ENCODE measurements around the gene XRCC4. TPM values are rescaled to one million over a fixed set of nuclear protein-coding genes. Genes with fewer than 3 reads are reported as not detected.
"Not testable (repeated sequence)": the region's sequence is repeated elsewhere in the genome, so short reads cannot be mapped to it uniquely, and the experiment has no call there.

XRCC4 gene
- total and polyA plus RNA-seq, 7 experiments from 2014 or later, result 2.9 to 12.2 (median 6.0) TPM

DNA sequence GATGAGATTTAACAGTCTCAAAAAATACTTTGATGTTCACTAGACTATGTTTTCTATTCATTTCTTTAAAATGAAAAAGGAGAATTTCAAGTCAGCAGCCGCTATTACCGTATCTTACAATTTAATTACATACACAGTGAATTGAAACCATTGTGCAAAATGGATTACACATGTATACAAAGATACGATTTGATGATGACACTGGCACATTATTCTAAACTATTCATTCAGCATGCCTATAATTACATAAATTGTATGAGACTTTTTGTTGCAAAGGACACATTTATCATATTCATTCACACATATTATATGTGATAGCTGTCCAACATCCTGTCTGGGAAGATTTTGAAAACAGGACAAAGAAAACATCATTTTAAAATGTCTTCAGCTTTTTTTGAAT, 275.9 kb downstream of the XRCC4 start:
- Mint-ChIP-seq H3K36me3 (peaks cover 3 to 28% (median 25%) of the 10 kb centered on the region in 5 donors), H3K4me1 (no peaks in the 10 kb centered on the region)

DNA sequence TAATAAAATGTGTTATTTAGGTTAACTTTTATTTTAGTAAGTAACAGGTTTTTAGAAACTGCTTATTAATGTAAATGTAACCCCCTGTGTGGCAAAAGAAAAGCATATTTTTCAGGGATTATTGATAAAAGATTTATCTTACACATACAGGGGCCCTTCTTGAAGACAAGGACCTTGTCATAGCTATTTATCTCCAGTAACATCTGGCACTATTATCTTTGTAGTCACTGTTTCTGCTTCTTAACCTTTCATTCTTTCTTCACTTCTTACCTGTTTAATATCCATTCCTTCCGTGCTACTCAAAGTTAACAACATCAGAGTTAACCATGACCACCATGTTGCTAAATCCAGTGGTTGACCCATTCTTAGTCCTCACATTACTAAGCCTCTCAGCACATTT, 276.4 kb downstream of the XRCC4 start:
- H3K4me3 ChIP-seq (ENCODE audit: low read length), result no peak overlapping the region
- H3K27me3 ChIP-seq (ENCODE audit: control insufficient read depth in 2 of 2, insufficient read depth in 2 of 2, low read length in 2 of 2), result no peaks in the 10 kb centered on the region
- no peaks in the 10 kb centered on the region for H3K4me1 ChIP-seq (ENCODE audit: control insufficient read depth in 2 of 2, insufficient read depth in 2 of 2, low read length in 2 of 2)
- no peak for DNase-seq
- Mint-ChIP-seq H3K36me3 (peaks cover 3 to 25% (median 24%) of the 10 kb centered on the region in 5 donors), H3K27ac (no peak overlapping the region), H3K4me1 (no peaks in the 10 kb centered on the region), H3K27me3 (no peaks in the 10 kb centered on the region), H3K9me3 (peaks cover 4 to 24% (median 15%) of the 10 kb centered on the region in 11 donors), H3K4me3 (no peak overlapping the region)
- no peaks in the 10 kb centered on the region for H3K36me3 ChIP-seq (ENCODE audit: control insufficient read depth in 2 of 3, insufficient read depth in 3 of 3, low read length in 3 of 3)
- POLR2A ChIA-PET, result no interaction called here
- H3K9me3 ChIP-seq (ENCODE audit: control insufficient read depth in 2 of 3, low read length in 3 of 3), result no peaks in the 10 kb centered on the region
- no peak overlapping the region for H3K27ac ChIP-seq (ENCODE audit: low read depth, low read length)
- intact Hi-C loops (cut with micrococcal nuclease), result no loop called here
- CTCF ChIA-PET, result no interaction called here
- no peak for ATAC-seq

More for the DNA sequence above, 275.9 kb downstream of the XRCC4 start:
- intact Hi-C loops (cut with micrococcal nuclease), result no loop called here
- Mint-ChIP-seq H3K9me3 (peaks cover 4 to 29% (median 17%) of the 10 kb centered on the region in 11 donors), H3K4me3 (no peak overlapping the region), H3K27ac (no peak overlapping the region), H3K27me3 (no peaks in the 10 kb centered on the region)
- Histone ChIP-seq H3K4me3 (ENCODE audit: low read length) (no peak overlapping the region), H3K9me3 (ENCODE audit: control insufficient read depth in 2 of 3, low read length in 3 of 3) (peaks cover 0 to 3% (median 0%) of the 10 kb centered on the region in 3 experiments), H3K27ac (ENCODE audit: low read depth, low read length) (no peak overlapping the region), H3K27me3 (ENCODE audit: control insufficient read depth in 2 of 2, insufficient read depth in 2 of 2, low read length in 2 of 2) (no peaks in the 10 kb centered on the region), H3K4me1 (ENCODE audit: control insufficient read depth in 2 of 2, insufficient read depth in 2 of 2, low read length in 2 of 2) (no peaks in the 10 kb centered on the region), H3K36me3 (ENCODE audit: control insufficient read depth in 2 of 3, insufficient read depth in 3 of 3, low read length in 3 of 3) (no peaks in the 10 kb centered on the region)
- DNase-seq (no peak), ATAC-seq (no peak)
- ChIA-PET CTCF (no interaction called here), POLR2A (no interaction called here)

DNA sequence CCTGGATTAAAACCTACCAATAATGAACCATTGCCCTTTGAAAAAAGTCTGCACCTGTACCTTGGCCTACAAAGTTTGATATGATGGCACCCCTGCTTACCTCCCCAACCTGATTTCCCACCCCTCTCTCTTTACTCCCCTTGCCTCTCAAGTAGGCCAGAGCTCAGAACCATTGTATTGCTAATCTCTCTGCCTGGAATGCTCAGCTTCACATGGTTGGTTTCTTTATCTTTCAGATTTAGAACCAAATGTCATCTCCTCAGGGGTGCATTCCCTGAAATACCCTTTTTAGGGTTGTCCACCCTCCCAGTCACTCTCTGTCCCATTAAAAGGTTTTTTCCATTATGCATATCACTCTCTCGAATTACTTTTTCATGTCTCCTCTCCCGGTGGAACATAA, 277.6 kb downstream of the XRCC4 start:
- no peak overlapping the region for H3K4me3 Mint-ChIP-seq
- no peak overlapping the region for H3K27ac Mint-ChIP-seq
- CTCF ChIA-PET, result interaction anchor here (1.0 kb wide), 1 partner anchor 11 kb away, joined by 3 read pairs; no protein-coding TSS in a partner anchor
- intact Hi-C loops (cut with micrococcal nuclease), result no loop called here
- Histone ChIP-seq H3K9me3 (ENCODE audit: control insufficient read depth in 2 of 3, low read length in 3 of 3) (no peaks in the 10 kb centered on the region), H3K4me1 (ENCODE audit: control insufficient read depth in 2 of 2, insufficient read depth in 2 of 2, low read length in 2 of 2) (no peaks in the 10 kb centered on the region), H3K27ac (ENCODE audit: low read depth, low read length) (no peak overlapping the region), H3K36me3 (ENCODE audit: control insufficient read depth in 2 of 3, insufficient read depth in 3 of 3, low read length in 3 of 3) (no peaks in the 10 kb centered on the region), H3K27me3 (ENCODE audit: control insufficient read depth in 2 of 2, insufficient read depth in 2 of 2, low read length in 2 of 2) (no peaks in the 10 kb centered on the region), H3K4me3 (ENCODE audit: low read length) (no peak overlapping the region)
- H3K4me1 Mint-ChIP-seq, result no peaks in the 10 kb centered on the region
- DNase-seq, result no peak
- no peak for ATAC-seq
- H3K27me3 Mint-ChIP-seq, result no peaks in the 10 kb centered on the region
- peaks cover 2 to 12% (median 6%) of the 10 kb centered on the region in 11 donors for H3K9me3 Mint-ChIP-seq
- H3K36me3 Mint-ChIP-seq, result peaks cover 3 to 20% (median 13%) of the 10 kb centered on the region in 5 donors
- POLR2A ChIA-PET, result no interaction called here

DNA sequence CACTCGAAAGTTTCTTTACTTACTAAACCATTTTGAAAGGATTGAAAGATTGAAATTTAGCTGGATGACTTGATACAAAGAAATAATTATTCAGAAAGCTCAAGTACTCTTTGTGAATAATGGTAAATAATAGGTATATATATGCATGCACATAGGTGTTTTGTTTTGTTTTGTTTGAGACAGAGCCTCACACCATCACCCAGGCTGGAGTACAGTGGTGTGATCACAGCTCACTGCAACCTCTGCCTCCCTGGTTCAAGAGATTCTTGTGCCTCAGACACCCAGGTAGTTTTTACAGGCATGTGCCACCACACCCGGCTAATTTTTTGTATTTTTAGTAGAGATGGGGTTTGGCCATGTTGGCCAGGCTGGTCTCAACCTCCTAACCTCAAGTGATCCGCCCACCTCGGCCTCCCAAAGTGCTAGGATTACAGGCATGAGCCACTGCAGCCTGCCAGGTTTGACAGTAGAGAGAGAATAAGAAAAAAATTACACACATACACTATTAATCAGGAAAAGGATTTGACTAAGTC, 278.2 kb downstream of the XRCC4 start:
- H3K36me3 ChIP-seq (ENCODE audit: control insufficient read depth in 2 of 3, insufficient read depth in 3 of 3, low read length in 3 of 3); H3K27ac Mint-ChIP-seq; H3K4me1 ChIP-seq (ENCODE audit: control insufficient read depth in 2 of 2, insufficient read depth in 2 of 2, low read length in 2 of 2); H3K27ac ChIP-seq (ENCODE audit: low read depth, low read length); intact Hi-C loops (cut with micrococcal nuclease); H3K4me1 Mint-ChIP-seq; H3K27me3 Mint-ChIP-seq; H3K9me3 ChIP-seq (ENCODE audit: control insufficient read depth in 2 of 3, low read length in 3 of 3); H3K4me3 Mint-ChIP-seq; ATAC-seq; DNase-seq; H3K27me3 ChIP-seq (ENCODE audit: control insufficient read depth in 2 of 2, insufficient read depth in 2 of 2, low read length in 2 of 2); POLR2A ChIA-PET; H3K4me3 ChIP-seq (ENCODE audit: low read length): not testable (repeated sequence)
- peaks cover 2 to 15% (median 10%) of the 10 kb centered on the region in 5 donors for H3K36me3 Mint-ChIP-seq
- H3K9me3 Mint-ChIP-seq, result peaks cover 0 to 12% (median 3%) of the 10 kb centered on the region in 11 donors
- CTCF ChIA-PET, result interaction anchor here (1.0 kb wide), 1 partner anchor 10 kb away, joined by 3 read pairs; no protein-coding TSS in a partner anchor

DNA sequence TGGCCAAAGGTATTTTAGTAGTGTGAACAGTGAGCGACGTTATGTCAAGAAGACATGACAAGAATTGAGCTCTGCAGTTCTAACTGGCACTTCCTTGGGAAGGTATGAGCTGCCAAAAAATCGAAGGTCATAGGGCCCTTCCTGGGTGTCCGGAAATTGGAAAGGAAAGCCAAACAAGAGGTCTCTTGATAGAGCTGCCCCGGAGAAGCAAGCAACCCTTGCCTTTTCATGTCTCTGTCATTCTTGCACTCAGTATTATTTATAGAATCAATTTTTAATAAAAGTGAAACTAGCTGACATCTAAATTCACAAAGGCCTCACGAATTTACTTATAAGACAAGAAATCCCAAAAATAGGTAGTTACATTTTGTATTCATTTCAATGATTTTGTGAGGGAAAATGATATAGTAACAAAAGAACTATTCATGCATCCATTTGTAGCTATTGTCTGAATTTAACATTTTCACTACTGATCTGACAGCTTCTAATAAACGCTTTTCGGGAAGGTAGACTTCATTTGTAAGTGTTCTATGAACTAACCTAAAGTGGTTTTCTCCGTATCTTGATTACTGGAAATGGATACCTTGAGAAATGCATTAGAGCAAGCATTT, 280.4 kb downstream of the XRCC4 start:
- Mint-ChIP-seq H3K36me3 (peaks cover 2 to 15% (median 7%) of the 10 kb centered on the region in 5 donors), H3K4me3 (no peak overlapping the region), H3K4me1 (no peaks in the 10 kb centered on the region), H3K27ac (no peak overlapping the region), H3K27me3 (peaks cover 0 to 6% (median 2%) of the 10 kb centered on the region in 5 donors), H3K9me3 (peaks cover 0 to 9% (median 3%) of the 10 kb centered on the region in 11 donors)
- ATAC-seq (no peak), DNase-seq (no peak)
- Histone ChIP-seq H3K27me3 (ENCODE audit: control insufficient read depth in 2 of 2, insufficient read depth in 2 of 2, low read length in 2 of 2) (no peaks in the 10 kb centered on the region), H3K27ac (ENCODE audit: low read depth, low read length) (no peak overlapping the region), H3K9me3 (ENCODE audit: control insufficient read depth in 2 of 3, low read length in 3 of 3) (peaks cover 0 to 3% (median 0%) of the 10 kb centered on the region in 3 experiments), H3K4me3 (ENCODE audit: low read length) (no peak overlapping the region), H3K4me1 (ENCODE audit: control insufficient read depth in 2 of 2, insufficient read depth in 2 of 2, low read length in 2 of 2) (no peaks in the 10 kb centered on the region), H3K36me3 (ENCODE audit: control insufficient read depth in 2 of 3, insufficient read depth in 3 of 3, low read length in 3 of 3) (no peaks in the 10 kb centered on the region)
- CTCF ChIA-PET, result no interaction called here
- intact Hi-C loops (cut with micrococcal nuclease), result no loop called here
- POLR2A ChIA-PET, result no interaction called here

DNA sequence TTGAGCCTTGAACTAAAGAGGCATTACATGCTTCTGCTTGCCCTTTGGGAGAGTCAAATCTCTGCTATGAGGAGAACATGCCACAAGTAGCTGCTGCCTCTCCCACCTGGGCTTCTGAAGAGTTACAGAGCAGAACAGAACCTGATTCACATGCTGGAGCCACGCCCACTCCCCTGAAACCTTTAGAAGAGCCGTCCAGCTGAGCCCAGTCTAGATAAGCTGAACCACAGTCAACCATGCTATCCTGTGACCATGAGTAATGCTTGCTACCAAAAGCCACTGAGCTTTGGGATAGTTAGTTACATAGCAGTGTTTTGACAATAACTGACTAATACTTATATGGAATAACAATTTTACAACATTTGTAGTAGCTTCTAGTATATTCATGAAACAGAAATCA, 283.2 kb downstream of the XRCC4 start:
- no peaks in the 10 kb centered on the region for H3K4me1 Mint-ChIP-seq
- intact Hi-C loops (cut with micrococcal nuclease), result no loop called here
- peaks cover 0 to 3% (median 0%) of the 10 kb centered on the region in 3 experiments for H3K9me3 ChIP-seq (ENCODE audit: control insufficient read depth in 2 of 3, low read length in 3 of 3)
- ChIA-PET POLR2A (no interaction called here), CTCF (no interaction called here)
- H3K4me1 ChIP-seq (ENCODE audit: control insufficient read depth in 2 of 2, insufficient read depth in 2 of 2, low read length in 2 of 2), result no peaks in the 10 kb centered on the region
- H3K27ac Mint-ChIP-seq, result no peak overlapping the region
- DNase-seq (no peak), ATAC-seq (no peak)
- peaks cover 0 to 9% (median 3%) of the 10 kb centered on the region in 11 donors for H3K9me3 Mint-ChIP-seq
- no peak overlapping the region for H3K27ac ChIP-seq (ENCODE audit: low read depth, low read length)
- H3K36me3 ChIP-seq (ENCODE audit: control insufficient read depth in 2 of 3, insufficient read depth in 3 of 3, low read length in 3 of 3), result no peaks in the 10 kb centered on the region
- peaks cover 0 to 10% (median 5%) of the 10 kb centered on the region in 5 donors for H3K27me3 Mint-ChIP-seq
- no peaks in the 10 kb centered on the region for H3K36me3 Mint-ChIP-seq
- no peak overlapping the region for H3K4me3 Mint-ChIP-seq
- H3K4me3 ChIP-seq (ENCODE audit: low read length), result no peak overlapping the region
- no peaks in the 10 kb centered on the region for H3K27me3 ChIP-seq (ENCODE audit: control insufficient read depth in 2 of 2, insufficient read depth in 2 of 2, low read length in 2 of 2)

DNA sequence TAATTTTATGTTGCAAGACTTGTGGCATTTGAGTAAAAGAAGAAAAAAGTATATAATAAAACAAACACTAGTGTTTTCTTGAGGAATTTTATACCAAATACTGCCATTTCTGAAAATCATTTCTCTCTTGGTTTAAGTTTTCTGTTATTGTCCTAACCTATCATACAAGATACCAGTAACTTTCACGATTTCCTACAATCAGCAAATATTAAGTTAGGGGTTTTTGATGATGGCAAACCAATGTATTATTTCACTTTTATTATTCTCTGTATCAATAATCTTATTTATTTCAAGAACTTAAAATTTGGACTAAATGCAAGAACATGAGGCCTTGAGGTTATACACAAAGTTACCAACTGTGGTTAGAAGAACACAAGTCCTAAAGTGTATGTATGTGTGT, 285.2 kb downstream of the XRCC4 start:
- no peak overlapping the region for H3K4me3 Mint-ChIP-seq
- intact Hi-C loops (cut with micrococcal nuclease), result no loop called here

More for the DNA sequence above, 285.2 kb downstream of the XRCC4 start:
- H3K4me1 ChIP-seq (ENCODE audit: control insufficient read depth in 2 of 2, insufficient read depth in 2 of 2, low read length in 2 of 2), result no peaks in the 10 kb centered on the region
- Mint-ChIP-seq H3K27me3 (peaks cover 0 to 21% (median 5%) of the 10 kb centered on the region in 5 donors), H3K36me3 (no peaks in the 10 kb centered on the region), H3K4me1 (no peaks in the 10 kb centered on the region), H3K9me3 (peaks cover 0 to 15% (median 3%) of the 10 kb centered on the region in 11 donors), H3K27ac (no peak overlapping the region)
- no peaks in the 10 kb centered on the region for H3K27me3 ChIP-seq (ENCODE audit: control insufficient read depth in 2 of 2, insufficient read depth in 2 of 2, low read length in 2 of 2)
- H3K4me3 ChIP-seq (ENCODE audit: low read length), result no peak overlapping the region
- POLR2A ChIA-PET, result no interaction called here
- ATAC-seq (no peak), DNase-seq (no peak)
- no peak overlapping the region for H3K27ac ChIP-seq (ENCODE audit: low read depth, low read length)
- CTCF ChIA-PET, result no interaction called here
- H3K36me3 ChIP-seq (ENCODE audit: control insufficient read depth in 2 of 3, insufficient read depth in 3 of 3, low read length in 3 of 3), result no peaks in the 10 kb centered on the region
- H3K9me3 ChIP-seq (ENCODE audit: control insufficient read depth in 2 of 3, low read length in 3 of 3), result peaks cover 0 to 3% (median 0%) of the 10 kb centered on the region in 3 experiments
